SK-N-SH (cell line): ENCODE results near the gene KLHDC7B. TPM values are rescaled to one million over a fixed set of nuclear protein-coding genes. Genes with fewer than 3 reads are reported as not detected.

Source experiments
- CTCF ChIA-PET: fragments of 300-600, 350-600 bp; formaldehyde crosslinking; extraction: SDS; loops from one replicate; lab custom pipeline; 2021; lab: Yijun Ruan, JAX
- POLR2A ChIA-PET: fragments of 350-600 bp; sonication (Branson Sonifier 250); formaldehyde crosslinking; extraction: SDS; loops from one replicate; lab custom pipeline; 2020; ENCODE audit warnings: antibody characterized with exemption, inconsistent platforms; lab: Yijun Ruan, JAX
- DNase-seq: peaks from one replicate; pipeline ENCODE4 v3.0.0; 2012
- H2AFZ ChIP-seq: fragments of 200-600 bp; sonication (generic); 2 replicates; pipeline ENCODE4 v1.8.1; 2016; ENCODE audit warnings: antibody characterized with exemption, mild to moderate bottlenecking, low read depth
- H3F3A ChIP-seq: fragments of 200-600 bp; sonication (generic); replicated peaks from 2 replicates; pipeline ENCODE3; 2016; ENCODE audit warnings: antibody characterized with exemption, mild to moderate bottlenecking; ENCODE audit not compliant: insufficient read depth
- H3K27ac ChIP-seq, 2 experiments: fragments of 200-500 bp in 1 of 2; fragments of 200-600 bp in 1 of 2; sonication (Bioruptor generic) in 1 of 2; sonication (generic), shearing (Covaris generic) in 1 of 2; 2 replicates each; pipeline versions ENCODE4 v1.5.1 to v1.6.1; 2014 to 2016; ENCODE audit warnings: low read depth in 2 of 2, inconsistent platforms in 1 of 2, low read length in 1 of 2, mild to moderate bottlenecking in 1 of 2, mixed read lengths in 1 of 2
- H3K27me3 ChIP-seq: fragments of 200-600 bp; sonication (generic), shearing (Covaris generic); 2 replicates; pipeline ENCODE4 v1.6.1; 2016; ENCODE audit warnings: mixed run types; ENCODE audit not compliant: insufficient read depth
- H3K36me3 ChIP-seq, 2 experiments: fragments of 200-500 bp in 1 of 2; fragments of 200-600 bp in 1 of 2; sonication (Bioruptor generic) in 1 of 2; sonication (generic) in 1 of 2; replicated peaks in 1 of 2; 2 replicates each; pipeline versions ENCODE3 to v1.5.1; 2014 to 2016; ENCODE audit warnings: low read length in 1 of 2, mild to moderate bottlenecking in 1 of 2; ENCODE audit not compliant: insufficient read depth in 2 of 2, control insufficient read depth in 1 of 2
- H3K4me1 ChIP-seq, 2 experiments: fragments of 200-500 bp in 1 of 2; fragments of 200-600 bp in 1 of 2; sonication (Bioruptor generic) in 1 of 2; sonication (generic), shearing (Covaris generic) in 1 of 2; 2 replicates each; pipeline versions ENCODE4 v1.5.1 to v1.6.1; 2014 to 2016; ENCODE audit warnings: low read depth in 1 of 2, low read length in 1 of 2, mixed run types in 1 of 2; ENCODE audit not compliant: insufficient read depth in 2 of 2, control insufficient read depth in 1 of 2
- H3K4me2 ChIP-seq: fragments of 200-600 bp; sonication (generic), shearing (Covaris generic); 2 replicates; pipeline ENCODE4 v1.6.1; 2017; ENCODE audit warnings: mixed run types
- H3K4me3 ChIP-seq, 2 experiments: fragments of 200-500 bp in 1 of 2; fragments of 200-600 bp in 1 of 2; sonication (Bioruptor generic) in 1 of 2; sonication (generic), shearing (Covaris generic) in 1 of 2; 2 replicates each; pipeline versions ENCODE4 v1.5.1 to v1.8.1; 2014 to 2016; ENCODE audit warnings: low read depth in 2 of 2, inconsistent platforms in 1 of 2, low read length in 1 of 2, mild to moderate bottlenecking in 1 of 2, mixed read lengths in 1 of 2, moderate library complexity in 1 of 2
- H3K79me2 ChIP-seq: fragments of 200-600 bp; sonication (generic); 2 replicates; pipeline ENCODE4 v1.8.1; 2017; ENCODE audit warnings: mild to moderate bottlenecking; ENCODE audit not compliant: insufficient read depth
- H3K9ac ChIP-seq: fragments of 200-600 bp; sonication (generic); 2 replicates; pipeline ENCODE4 v1.6.1; 2017; ENCODE audit warnings: mixed run types
- H3K9me2 ChIP-seq: fragments of 200-600 bp; sonication (generic); 2 replicates; pipeline ENCODE4 v1.6.1; 2017; ENCODE audit warnings: mixed run types
- H3K9me3 ChIP-seq: fragments of 200-600 bp; sonication (generic); 2 replicates; pipeline ENCODE4 v1.6.1; 2017; ENCODE audit warnings: mixed run types, mild to moderate bottlenecking, moderate library complexity
- H4K20me1 ChIP-seq: fragments of 200-600 bp; sonication (generic); 2 replicates; pipeline ENCODE4 v1.6.1; 2017; ENCODE audit warnings: mild to moderate bottlenecking, mixed run types; ENCODE audit not compliant: insufficient read depth
- CHD2 ChIP-seq: fragments of 150-350 bp; IDR thresholded peaks from 2 replicates; pipeline ENCODE4 v1.6.1; 2018; ENCODE audit warnings: low read length; ENCODE audit not compliant: partially characterized antibody
- FOXJ3 ChIP-seq: sonication (generic); formaldehyde crosslinking; IDR thresholded peaks from 2 replicates; pipeline ENCODE4 v1.5.1; 2020; ENCODE audit warnings: mild to moderate bottlenecking, missing genetic modification reagents
- JUND ChIP-seq: IDR thresholded peaks from 2 replicates; pipeline ENCODE4 v1.4.0; 2012
- MAX ChIP-seq: IDR thresholded peaks from 2 replicates; pipeline ENCODE4 v1.4.0; 2012; ENCODE audit warnings: low read depth
- NRF1 ChIP-seq: IDR thresholded peaks from 2 replicates; pipeline ENCODE4 v1.6.1; 2012; ENCODE audit warnings: low read depth, mild to moderate bottlenecking, low read length
- PBX3 ChIP-seq: IDR thresholded peaks from 2 replicates; pipeline ENCODE4; 2012
- RFX5 ChIP-seq: IDR thresholded peaks from 2 replicates; pipeline ENCODE4 v1.6.1; 2012; ENCODE audit warnings: mild to moderate bottlenecking, improper control_type of control experiment, low read length
- RXRA ChIP-seq: IDR thresholded peaks from 2 replicates; pipeline ENCODE4 v1.4.0; 2012; ENCODE audit warnings: low read depth, mild to moderate bottlenecking, borderline replicate concordance
- SMC3 ChIP-seq: IDR thresholded peaks from 2 replicates; pipeline ENCODE4 v1.6.1; 2012; ENCODE audit warnings: low read depth, low read length, improper control_type of control experiment
- TAF1 ChIP-seq: IDR thresholded peaks from 2 replicates; pipeline ENCODE4 v1.6.1; 2012; ENCODE audit warnings: low read depth, mild to moderate bottlenecking, low read length, moderate library complexity, borderline replicate concordance
- USF1 ChIP-seq: IDR thresholded peaks from 2 replicates; pipeline ENCODE4 v1.4.0; 2012; ENCODE audit warnings: low read depth, borderline replicate concordance
- USF2 ChIP-seq: fragments of 150-350 bp; IDR thresholded peaks from 2 replicates; pipeline ENCODE4 v1.6.1; 2017; ENCODE audit warnings: antibody characterized with exemption, low read length, low read depth, borderline replicate concordance
- YY1 ChIP-seq: IDR thresholded peaks from 2 replicates; pipeline ENCODE4 v1.4.0; 2012; ENCODE audit warnings: low read depth, mild to moderate bottlenecking
- ZBTB33 ChIP-seq: IDR thresholded peaks from 2 replicates; pipeline ENCODE4 v1.4.0; 2012; ENCODE audit warnings: low read depth, borderline replicate concordance
- WGBS: methylation state at CpG from one replicate; pipeline ENCODE4 v1.1.6; 2017; ENCODE audit warnings: low lambda C conversion rate; 5-methylcytosine and 5-hydroxymethylcytosine counted together
- polyA plus RNA-seq, 3 experiments: library from polyadenylated mRNA; depleted of rRNA; stranded (reverse); fragments of >200 nt; gene quantifications; 2 replicates each; pipeline ENCODE4 v1.2.3, GENCODE V29; 2012

The KLHDC7B gene
- polyA plus RNA-seq, 1 of the 3 experiments (the other 2 are of a cell fraction), result 0.07 TPM

GRCh38 chr22:50526108-50526833, 19.4 kb upstream of the KLHDC7B start (continued):
- TF ChIP-seq ZBTB33, result no peak
- no peak for TF ChIP-seq RXRA
- TF ChIP-seq YY1, result no peak
- no peak for TF ChIP-seq USF1
- TF ChIP-seq FOXJ3 (CRISPR knock-in tag), result no peak
- TF ChIP-seq RFX5, result no peak
- TF ChIP-seq SMC3, result no peak
- TF ChIP-seq CHD2, result no peak
- no peak for TF ChIP-seq JUND
- TF ChIP-seq TAF1, result 0 out of 2 replicates have a peak, but pooled peaks have one; percentile 4

GRCh38 chr22:50526834-50527801, 18.6 kb upstream of the KLHDC7B start:
- Histone ChIP-seq H3K9ac (peak overlapping the region; percentile 80), H3K4me3 (peak overlapping the region; percentile 80 to 81), H2AFZ (peak overlapping the region; percentile 76; the same call in 1 of the 2 replicates), H3K79me2 (peaks cover 18% of the 10 kb centered on the region), H3K4me2 (peak overlapping the region; percentile 93), H3K36me3 (peaks cover 0 to 19% of the 10 kb centered on the region in 2 experiments), H3K9me3 (no peaks in the 10 kb centered on the region), H3F3A (peaks cover 19% of the 10 kb centered on the region), H3K27me3 (no peaks in the 10 kb centered on the region), H3K4me1 (peaks cover 7 to 30% of the 10 kb centered on the region in 2 experiments; a peak in 2 of 4 replicates), H3K27ac (peak overlapping the region; percentile 68 to 93), H4K20me1 (peaks cover 8% of the 10 kb centered on the region; the same call in 1 of the 2 replicates), H3K9me2 (no peaks in the 10 kb centered on the region)
- POLR2A ChIA-PET, result no interaction called here
- 41% methylated on average over 17 of the region's 29 CpGs for WGBS
- DNase-seq, result peak; percentile 77
- CTCF ChIA-PET, result interaction anchor here (0.6 to 3.0 kb wide), 8 partner anchors 9 to 93 kb away, joined by 3 to 18 read pairs (median 4); partner anchors contain the start of genes CPT1B and LMF2
- no peak for TF ChIP-seq USF2
- no peak for TF ChIP-seq PBX3
- no peak for TF ChIP-seq NRF1
- TF ChIP-seq SMC3, result no peak
- no peak for TF ChIP-seq RFX5
- no peak for TF ChIP-seq MAX
- no peak for TF ChIP-seq JUND
